Sigmoid colon (tissue), 7 donors: ENCODE results near the gene PTGER4. TPM values are rescaled to one million over a fixed set of nuclear protein-coding genes. Genes with fewer than 3 reads are reported as not detected.

Experiments
- DNase-seq: peaks from one replicate; pipeline ENCODE4 v3.0.0-alpha.2; 2019
- H3K27ac ChIP-seq, 4 donors: fragments of 200-600 bp; sonication (generic); one replicate each; pipeline ENCODE4 v1.5.1; 2016 to 2019; ENCODE audit warnings: mild to moderate bottlenecking in 1 of 4
- H3K27me3 ChIP-seq, 3 donors: fragments of 200-600 bp; sonication (generic); one replicate each; pipeline ENCODE4 v1.5.1; 2019; ENCODE audit warnings: mild to moderate bottlenecking in 1 of 3
- H3K36me3 ChIP-seq, 4 donors: fragments of 200-600 bp; sonication (generic); one replicate each; pipeline ENCODE4 v1.5.1; 2016 to 2019
- H3K4me1 ChIP-seq, 4 donors: fragments of 200-600 bp; sonication (generic); one replicate each; pipeline ENCODE4 v1.5.1; 2017 to 2019
- H3K4me3 ChIP-seq, 4 donors: fragments of 200-600 bp; sonication (generic); one replicate each; pipeline ENCODE4 v1.5.1; 2017 to 2019; ENCODE audit warnings: mild to moderate bottlenecking in 2 of 4, moderate library complexity in 1 of 4
- H3K9me3 ChIP-seq, 4 donors: fragments of 200-600 bp in 3 of 4; sonication (generic) in 3 of 4; one replicate each; pipeline versions ENCODE4 v1.5.1 to v1.6.1; 2013 to 2019
- CTCF ChIP-seq, 4 experiments: fragments of 450-650 bp in 3 of 4; fragments of 200-600 bp in 1 of 4; IDR thresholded peaks; one replicate each; pipeline ENCODE4 v1.5.1; 2016 to 2019; ENCODE audit warnings: antibody characterized with exemption in 4 of 4, mild to moderate bottlenecking in 3 of 4, moderate library complexity in 2 of 4
- EP300 ChIP-seq, 4 donors: sonication (generic); formaldehyde crosslinking; IDR thresholded peaks; one replicate each; pipeline ENCODE4 v1.6.1; 2017; ENCODE audit warnings: antibody characterized with exemption in 4 of 4
- POLR2A ChIP-seq, 2 donors: fragments of 450-650 bp; IDR thresholded peaks; one replicate each; pipeline ENCODE4 v1.6.1; 2016; ENCODE audit warnings: antibody characterized with exemption in 2 of 2, mild to moderate bottlenecking in 2 of 2, moderate library complexity in 2 of 2
- POLR2AphosphoS5 ChIP-seq, 4 donors: sonication (generic); formaldehyde crosslinking; IDR thresholded peaks; one replicate each; pipeline ENCODE4 v1.6.1; 2017; ENCODE audit warnings: antibody characterized with exemption in 4 of 4
- WGBS, 2 donors: extraction: QIAGEN DNeasy Blood & Tissue Kit; methylation state at CpG; one replicate each; pipeline ENCODE4 v1.1.7; 2013; 5-methylcytosine and 5-hydroxymethylcytosine counted together
- intact Hi-C: fragments of 100-400 bp; cut with DNase I; formaldehyde crosslinking; loops from one replicate; pipeline ENCODE4 v1.15.1; 2023
- polyA plus RNA-seq, 3 donors: library from polyadenylated mRNA; stranded (reverse); fragments of 200-250 nt; gene quantifications; one replicate each; pipeline ENCODE4 v1.2.3, GENCODE V29; 2013
- total RNA-seq, 4 donors: library from RNA; depleted of rRNA; stranded (reverse); fragments of >200 nt; gene quantifications; one replicate each; pipeline ENCODE4 v1.1.0, GENCODE V29; 2016
- donor health status: healthy with polysubstance abuse.
- donor health status: Bipolar disorder and iron deficiency.
- donor health status: healthy.

The PTGER4 gene
- total and polyA plus RNA-seq, 7 donors, result 9.0 to 77.7 (median 44.3) TPM

GRCh38 chr5:40656766-40657165 lies 22.9 kb upstream of the PTGER4 start:
- H3K27me3 ChIP-seq, result no peaks in the 10 kb centered on the region

GRCh38 chr5:40660751-40661150 lies 19.0 kb upstream of the PTGER4 start:
- TF ChIP-seq POLR2A (IDR thresholded peaks at IDR 0.05), result no peak
- TF ChIP-seq POLR2AphosphoS5 (IDR thresholded peaks at IDR 0.05), result no peak
- TF ChIP-seq EP300 (IDR thresholded peaks at IDR 0.05), result no peak
- TF ChIP-seq CTCF (IDR thresholded peaks at IDR 0.05), result no peak
- Histone ChIP-seq H3K9me3 (no peaks in the 10 kb centered on the region), H3K4me3 (no peak overlapping the region), H3K36me3 (no peaks in the 10 kb centered on the region), H3K4me1 (no peaks in the 10 kb centered on the region), H3K27me3 (no peaks in the 10 kb centered on the region), H3K27ac (no peak overlapping the region)
- intact Hi-C loops, result no loop called here
- 83 to 88% methylated on average over 2 of the region's 2 CpGs for WGBS, 2 donors
- no peak for DNase-seq

More at GRCh38 chr5:40656766-40657165, 22.9 kb upstream of the PTGER4 start:
- Histone ChIP-seq H3K4me3 (no peak overlapping the region), H3K36me3 (no peaks in the 10 kb centered on the region), H3K9me3 (no peaks in the 10 kb centered on the region), H3K4me1 (no peaks in the 10 kb centered on the region), H3K27ac (no peak overlapping the region)
- no peak for TF ChIP-seq CTCF (IDR thresholded peaks at IDR 0.05)
- no peak for TF ChIP-seq POLR2AphosphoS5 (IDR thresholded peaks at IDR 0.05)
- TF ChIP-seq EP300 (IDR thresholded peaks at IDR 0.05), result no peak
- TF ChIP-seq POLR2A (IDR thresholded peaks at IDR 0.05), result no peak
- intact Hi-C loops, result no loop called here
- DNase-seq, result no peak

GRCh38 chr5:40665635-40666298 lies 13.9 kb upstream of the PTGER4 start:
- no peak for DNase-seq
- Histone ChIP-seq H3K27ac (no peak overlapping the region), H3K36me3 (no peaks in the 10 kb centered on the region), H3K27me3 (no peaks in the 10 kb centered on the region), H3K4me3 (no peak overlapping the region), H3K9me3 (no peaks in the 10 kb centered on the region), H3K4me1 (no peaks in the 10 kb centered on the region)
- intact Hi-C loops, result no loop called here
- WGBS, 2 donors, result 72 to 78% methylated on average over 3 of the region's 3 CpGs
- TF ChIP-seq EP300 (IDR thresholded peaks at IDR 0.05), result no peak
- TF ChIP-seq CTCF (IDR thresholded peaks at IDR 0.05), result no peak
- TF ChIP-seq POLR2A (IDR thresholded peaks at IDR 0.05), result no peak
- no peak for TF ChIP-seq POLR2AphosphoS5 (IDR thresholded peaks at IDR 0.05)

- Histone ChIP-seq H3K36me3 (no peaks in the 10 kb centered on the region), H3K27me3 (no peaks in the 10 kb centered on the region), H3K4me1 (no peaks in the 10 kb centered on the region), H3K27ac (no peak overlapping the region), H3K9me3 (no peaks in the 10 kb centered on the region), H3K4me3 (no peak overlapping the region)
- DNase-seq, result no peak
- intact Hi-C loops, result no loop called here
- no peak for TF ChIP-seq EP300 (IDR thresholded peaks at IDR 0.05)
- TF ChIP-seq CTCF (IDR thresholded peaks at IDR 0.05), result no peak
- WGBS, 2 donors, result 83 to 87% methylated on average over 1 of the region's 1 CpG
Observed at GRCh38 chr5:40666657-40667056, 13.1 kb upstream of the PTGER4 start.

- Histone ChIP-seq H3K4me3 (no peak overlapping the region), H3K27ac (no peak overlapping the region), H3K9me3 (no peaks in the 10 kb centered on the region), H3K4me1 (no peaks in the 10 kb centered on the region), H3K36me3 (no peaks in the 10 kb centered on the region), H3K27me3 (no peaks in the 10 kb centered on the region)
- intact Hi-C loops, result no loop called here
- no peak for DNase-seq
- TF ChIP-seq CTCF (IDR thresholded peaks at IDR 0.05) (no peak), POLR2AphosphoS5 (IDR thresholded peaks at IDR 0.05) (no peak), EP300 (IDR thresholded peaks at IDR 0.05) (no peak), POLR2A (IDR thresholded peaks at IDR 0.05) (no peak)
Observed at GRCh38 chr5:40667161-40667663, 12.5 kb upstream of the PTGER4 start.
